Measurements from ENCODE around the gene VARS2. TPM values are rescaled to one million over a fixed set of nuclear protein-coding genes. Genes with fewer than 3 reads are reported as not detected.
"Not testable (repeated sequence)": the region's sequence is repeated elsewhere in the genome, so short reads cannot be mapped to it uniquely, and the experiment has no call there.

The VARS2 gene
- total and polyA plus RNA-seq, 5 donors from 2014 or later = 12.9 to 20.7 (median 17.6) TPM

DNA sequence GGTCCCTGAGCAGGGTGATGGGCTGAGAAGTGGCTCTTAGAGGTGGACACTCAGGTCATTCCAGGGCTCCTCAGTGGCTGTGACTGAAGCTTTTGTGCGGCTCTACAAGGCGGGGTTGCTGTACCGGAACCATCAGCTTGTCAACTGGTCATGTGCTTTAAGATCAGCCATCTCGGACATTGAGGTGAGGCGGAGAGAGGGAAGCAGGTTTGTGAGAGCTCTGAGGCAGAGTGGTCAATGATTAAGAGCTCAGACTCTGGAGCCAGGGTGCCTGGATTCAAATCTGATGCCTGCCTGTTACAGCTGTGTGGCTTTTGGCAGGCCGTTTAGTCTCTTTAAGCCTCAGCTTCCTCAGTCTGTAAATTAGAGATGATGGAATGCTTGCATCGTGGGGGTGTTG, 3.0 kb downstream of the VARS2 start:
- H3K4me1 Mint-ChIP-seq = peaks cover 6 to 46% (median 27%) of the 10 kb centered on the region in 4 donors
- no peaks in the 10 kb centered on the region for H3K27me3 ChIP-seq (ENCODE audit: control insufficient read depth, insufficient read depth, low read length)
- no peak overlapping the region for H3K27ac ChIP-seq (ENCODE audit: insufficient read depth, low read length, poor library complexity, severe bottlenecking)
- no peak for ATAC-seq (ENCODE audit: low read depth in 2 of 2)
- no peaks in the 10 kb centered on the region for H3K9me3 Mint-ChIP-seq
- no peaks in the 10 kb centered on the region for H3K9me3 ChIP-seq (ENCODE audit: control insufficient read depth in 2 of 2, low read length in 2 of 2)
- no peaks in the 10 kb centered on the region for H3K27me3 Mint-ChIP-seq
- H3K36me3 Mint-ChIP-seq = peaks cover 32% of the 10 kb centered on the region
- H3K4me3 Mint-ChIP-seq = peak overlapping the region in 2 of 4 donors; percentile 75 to 96
- peaks cover 20% of the 10 kb centered on the region for H3K4me1 ChIP-seq (ENCODE audit: control insufficient read depth, insufficient read depth, low read length, poor library complexity, severe bottlenecking)
- H3K4me3 ChIP-seq (ENCODE audit: low read depth, low read length) = no peak overlapping the region
- H3K27ac Mint-ChIP-seq = no peak overlapping the region
- peaks cover 36% of the 10 kb centered on the region for H3K36me3 ChIP-seq (ENCODE audit: control insufficient read depth, insufficient read depth, low read length)
- DNase-seq = no peak

DNA sequence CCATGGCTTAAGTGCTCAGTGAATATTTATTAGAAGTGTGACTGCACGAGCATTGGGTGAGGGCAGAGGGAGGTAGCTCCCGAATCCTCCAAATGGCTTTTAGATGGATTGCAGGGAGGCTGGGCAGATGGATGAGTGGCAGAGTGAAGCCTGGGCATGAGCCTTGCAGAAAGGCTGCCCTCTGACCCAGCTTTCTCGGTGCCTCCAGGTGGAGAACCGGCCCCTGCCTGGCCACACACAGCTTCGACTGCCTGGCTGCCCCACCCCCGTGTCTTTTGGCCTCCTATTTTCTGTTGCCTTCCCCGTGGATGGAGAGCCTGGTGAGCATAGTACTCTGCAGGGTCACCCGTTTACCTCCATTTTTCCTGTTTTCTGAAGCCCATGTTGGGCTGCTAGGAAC, 3.4 kb downstream of the VARS2 start:
- peaks cover 35% of the 10 kb centered on the region for H3K36me3 ChIP-seq (ENCODE audit: control insufficient read depth, insufficient read depth, low read length)
- Mint-ChIP-seq H3K4me3 (no peak overlapping the region), H3K27ac (peak overlapping the region in 1 of 3 donors; percentile 42), H3K9me3 (no peaks in the 10 kb centered on the region), H3K27me3 (no peaks in the 10 kb centered on the region), H3K36me3 (peaks cover 32% of the 10 kb centered on the region), H3K4me1 (peaks cover 6 to 42% (median 24%) of the 10 kb centered on the region in 4 donors)
- no peak overlapping the region for H3K4me3 ChIP-seq (ENCODE audit: low read depth, low read length)
- H3K9me3 ChIP-seq (ENCODE audit: control insufficient read depth in 2 of 2, low read length in 2 of 2) = no peaks in the 10 kb centered on the region
- peaks cover 20% of the 10 kb centered on the region for H3K4me1 ChIP-seq (ENCODE audit: control insufficient read depth, insufficient read depth, low read length, poor library complexity, severe bottlenecking)
- no peak overlapping the region for H3K27ac ChIP-seq (ENCODE audit: insufficient read depth, low read length, poor library complexity, severe bottlenecking)
- no peak for DNase-seq
- H3K27me3 ChIP-seq (ENCODE audit: control insufficient read depth, insufficient read depth, low read length) = no peaks in the 10 kb centered on the region
- ATAC-seq (ENCODE audit: low read depth in 2 of 2) = no peak

- no peak for ATAC-seq (ENCODE audit: low read depth in 2 of 2)
- Histone ChIP-seq H3K4me1 (ENCODE audit: control insufficient read depth, insufficient read depth, low read length, poor library complexity, severe bottlenecking) (peaks cover 13% of the 10 kb centered on the region), H3K36me3 (ENCODE audit: control insufficient read depth, insufficient read depth, low read length) (peaks cover 46% of the 10 kb centered on the region), H3K27ac (ENCODE audit: insufficient read depth, low read length, poor library complexity, severe bottlenecking) (no peak overlapping the region), H3K4me3 (ENCODE audit: low read depth, low read length) (no peak overlapping the region), H3K27me3 (ENCODE audit: control insufficient read depth, insufficient read depth, low read length) (no peaks in the 10 kb centered on the region), H3K9me3 (ENCODE audit: control insufficient read depth in 2 of 2, low read length in 2 of 2) (no peaks in the 10 kb centered on the region)
- H3K27me3 Mint-ChIP-seq = no peaks in the 10 kb centered on the region
- H3K36me3 Mint-ChIP-seq = peaks cover 38% of the 10 kb centered on the region
- H3K27ac Mint-ChIP-seq = no peak overlapping the region
- H3K4me1 Mint-ChIP-seq = peaks cover 6 to 30% (median 18%) of the 10 kb centered on the region in 4 donors
- DNase-seq = no peak
- H3K4me3 Mint-ChIP-seq = peak overlapping the region in 2 of 4 donors; percentile 35 to 58
- no peaks in the 10 kb centered on the region for H3K9me3 Mint-ChIP-seq
These were observed 4.6 kb downstream of the VARS2 start for GRCh38 chr6:30918670-30919069.

- Mint-ChIP-seq H3K4me3 (no peak overlapping the region), H3K36me3 (peaks cover 35% of the 10 kb centered on the region), H3K9me3 (no peaks in the 10 kb centered on the region), H3K4me1 (peaks cover 0 to 3% (median 1%) of the 10 kb centered on the region in 4 donors), H3K27ac (no peak overlapping the region), H3K27me3 (no peaks in the 10 kb centered on the region)
- DNase-seq (no peak), ATAC-seq (ENCODE audit: low read depth in 2 of 2) (no peak)
- Histone ChIP-seq H3K4me3 (ENCODE audit: low read depth, low read length) (no peak overlapping the region), H3K27me3 (ENCODE audit: control insufficient read depth, insufficient read depth, low read length) (no peaks in the 10 kb centered on the region), H3K27ac (ENCODE audit: insufficient read depth, low read length, poor library complexity, severe bottlenecking) (no peak overlapping the region), H3K4me1 (ENCODE audit: control insufficient read depth, insufficient read depth, low read length, poor library complexity, severe bottlenecking) (no peaks in the 10 kb centered on the region), H3K9me3 (ENCODE audit: control insufficient read depth in 2 of 2, low read length in 2 of 2) (no peaks in the 10 kb centered on the region), H3K36me3 (ENCODE audit: control insufficient read depth, insufficient read depth, low read length) (peaks cover 67% of the 10 kb centered on the region)
These were observed 8.4 kb downstream of the VARS2 start for GRCh38 chr6:30922447-30922852.

GRCh38 chr6:30924040-30924627, 10.1 kb downstream of the VARS2 start:
- peaks cover 58% of the 10 kb centered on the region for H3K36me3 ChIP-seq (ENCODE audit: control insufficient read depth, insufficient read depth, low read length)
- H3K9me3 Mint-ChIP-seq; ATAC-seq (ENCODE audit: low read depth in 2 of 2); H3K4me3 ChIP-seq (ENCODE audit: low read depth, low read length); H3K4me1 ChIP-seq (ENCODE audit: control insufficient read depth, insufficient read depth, low read length, poor library complexity, severe bottlenecking); H3K27me3 Mint-ChIP-seq; H3K4me3 Mint-ChIP-seq; DNase-seq; H3K27me3 ChIP-seq (ENCODE audit: control insufficient read depth, insufficient read depth, low read length); H3K27ac ChIP-seq (ENCODE audit: insufficient read depth, low read length, poor library complexity, severe bottlenecking); H3K9me3 ChIP-seq (ENCODE audit: control insufficient read depth in 2 of 2, low read length in 2 of 2); H3K4me1 Mint-ChIP-seq: not testable (repeated sequence)
- Mint-ChIP-seq H3K27ac (peak overlapping the region in 1 of 3 donors; percentile 14), H3K36me3 (peaks cover 39% of the 10 kb centered on the region)

- H3K9me3 ChIP-seq (ENCODE audit: control insufficient read depth in 2 of 2, low read length in 2 of 2) = no peaks in the 10 kb centered on the region
- H3K27ac ChIP-seq (ENCODE audit: insufficient read depth, low read length, poor library complexity, severe bottlenecking) = no peak overlapping the region
- Mint-ChIP-seq H3K4me1 (no peaks in the 10 kb centered on the region), H3K36me3 (peaks cover 28% of the 10 kb centered on the region), H3K27ac (peak overlapping the region in 1 of 3 donors; percentile 60), H3K9me3 (peaks cover 0 to 9% (median 0%) of the 10 kb centered on the region in 7 donors), H3K27me3 (no peaks in the 10 kb centered on the region), H3K4me3 (no peak overlapping the region)
- peaks cover 36% of the 10 kb centered on the region for H3K36me3 ChIP-seq (ENCODE audit: control insufficient read depth, insufficient read depth, low read length)
- no peaks in the 10 kb centered on the region for H3K27me3 ChIP-seq (ENCODE audit: control insufficient read depth, insufficient read depth, low read length)
- no peak overlapping the region for H3K4me3 ChIP-seq (ENCODE audit: low read depth, low read length)
- no peaks in the 10 kb centered on the region for H3K4me1 ChIP-seq (ENCODE audit: control insufficient read depth, insufficient read depth, low read length, poor library complexity, severe bottlenecking)
- DNase-seq (no peak), ATAC-seq (ENCODE audit: low read depth in 2 of 2) (no peak)
These were observed 12.6 kb downstream of the VARS2 start for GRCh38 chr6:30926644-30927043.

DNA sequence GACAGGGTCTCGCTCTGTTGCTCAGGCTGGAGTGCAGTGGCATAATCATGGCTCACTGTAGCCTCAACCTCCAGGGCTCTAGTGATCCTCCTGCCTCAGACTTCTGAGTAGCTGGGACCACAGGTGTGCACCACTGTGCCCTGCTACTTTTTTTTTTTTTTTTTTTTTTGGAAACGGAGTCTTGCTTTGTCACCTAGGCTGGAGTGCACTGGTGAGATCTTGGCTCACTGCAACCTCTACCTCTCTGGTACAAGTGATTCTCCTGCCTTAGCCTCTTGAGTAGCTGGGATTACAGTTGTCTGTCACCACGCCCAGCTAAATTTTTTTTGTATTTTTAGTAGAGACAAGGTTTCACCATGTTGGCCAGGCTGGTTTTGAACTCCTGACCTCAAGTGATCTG, 13.0 kb downstream of the VARS2 start:
- H3K27me3 Mint-ChIP-seq; DNase-seq; H3K4me3 Mint-ChIP-seq; H3K9me3 ChIP-seq (ENCODE audit: control insufficient read depth in 2 of 2, low read length in 2 of 2); H3K4me1 ChIP-seq (ENCODE audit: control insufficient read depth, insufficient read depth, low read length, poor library complexity, severe bottlenecking); H3K9me3 Mint-ChIP-seq; H3K4me3 ChIP-seq (ENCODE audit: low read depth, low read length); H3K27me3 ChIP-seq (ENCODE audit: control insufficient read depth, insufficient read depth, low read length); H3K27ac ChIP-seq (ENCODE audit: insufficient read depth, low read length, poor library complexity, severe bottlenecking); ATAC-seq (ENCODE audit: low read depth in 2 of 2); H3K27ac Mint-ChIP-seq; H3K4me1 Mint-ChIP-seq: not testable (repeated sequence)
- peaks cover 28% of the 10 kb centered on the region for H3K36me3 Mint-ChIP-seq
- peaks cover 36% of the 10 kb centered on the region for H3K36me3 ChIP-seq (ENCODE audit: control insufficient read depth, insufficient read depth, low read length)

DNA sequence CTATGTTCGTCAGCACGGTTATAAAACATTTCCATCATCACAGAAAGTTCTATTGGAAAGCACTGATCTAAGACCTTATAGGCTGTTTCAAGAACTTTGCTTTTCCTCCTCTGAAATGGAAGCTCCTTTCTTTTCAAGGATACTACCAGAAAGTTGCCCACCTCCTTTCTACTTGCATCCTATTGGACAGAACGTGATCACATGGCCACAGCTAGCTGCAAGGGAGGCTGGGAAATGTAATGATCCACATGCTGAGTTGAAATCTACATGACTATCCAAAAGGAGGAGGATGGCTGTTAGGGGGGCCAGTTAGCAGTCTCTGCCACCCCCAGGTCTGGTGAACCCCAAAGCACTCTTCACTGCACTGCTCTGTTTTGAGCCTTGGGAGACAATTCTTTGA, 14.6 kb downstream of the VARS2 start:
- Histone ChIP-seq H3K9me3 (ENCODE audit: control insufficient read depth in 2 of 2, low read length in 2 of 2) (no peaks in the 10 kb centered on the region), H3K27me3 (ENCODE audit: control insufficient read depth, insufficient read depth, low read length) (no peaks in the 10 kb centered on the region), H3K36me3 (ENCODE audit: control insufficient read depth, insufficient read depth, low read length) (peaks cover 24% of the 10 kb centered on the region), H3K4me1 (ENCODE audit: control insufficient read depth, insufficient read depth, low read length, poor library complexity, severe bottlenecking) (no peaks in the 10 kb centered on the region), H3K27ac (ENCODE audit: insufficient read depth, low read length, poor library complexity, severe bottlenecking) (no peak overlapping the region), H3K4me3 (ENCODE audit: low read depth, low read length) (no peak overlapping the region)
- H3K36me3 Mint-ChIP-seq = peaks cover 21% of the 10 kb centered on the region
- H3K4me3 Mint-ChIP-seq = no peak overlapping the region
- no peaks in the 10 kb centered on the region for H3K4me1 Mint-ChIP-seq
- ATAC-seq (ENCODE audit: low read depth in 2 of 2) (no peak), DNase-seq (no peak)
- H3K9me3 Mint-ChIP-seq = peaks cover 0 to 9% (median 0%) of the 10 kb centered on the region in 7 donors
- H3K27ac Mint-ChIP-seq = no peak overlapping the region
- H3K27me3 Mint-ChIP-seq = peaks cover 5% of the 10 kb centered on the region
